ENCODE data around the gene RDH11.

RDH11 gene

GRCh38 chr14:67653651-67654280, 41.8 kb downstream of the RDH11 start:
- Mint-ChIP-seq H3K4me1 (ENCODE audit: low read depth in 2 of 2) (no peaks in the 10 kb centered on the region), H3K36me3 (ENCODE audit: insufficient read depth) (peaks cover 74% of the 10 kb centered on the region), H3K9me3 (no peaks in the 10 kb centered on the region), H3K27ac (no peak overlapping the region), H3K4me3 (no peak overlapping the region), H3K27me3 (no peaks in the 10 kb centered on the region)
- ATAC-seq (replicated peaks) (no peak), DNase-seq (no peak)

- Mint-ChIP-seq H3K4me1 (ENCODE audit: low read depth in 2 of 2) (no peaks in the 10 kb centered on the region), H3K4me3 (no peak overlapping the region), H3K36me3 (ENCODE audit: insufficient read depth) (peaks cover 58% of the 10 kb centered on the region), H3K9me3 (no peaks in the 10 kb centered on the region), H3K27ac (no peak overlapping the region), H3K27me3 (no peaks in the 10 kb centered on the region)
- DNase-seq (no peak), ATAC-seq (replicated peaks) (no peak)
Observed at GRCh38 chr14:67652189-67652588, 43.4 kb downstream of the RDH11 start.

DNA sequence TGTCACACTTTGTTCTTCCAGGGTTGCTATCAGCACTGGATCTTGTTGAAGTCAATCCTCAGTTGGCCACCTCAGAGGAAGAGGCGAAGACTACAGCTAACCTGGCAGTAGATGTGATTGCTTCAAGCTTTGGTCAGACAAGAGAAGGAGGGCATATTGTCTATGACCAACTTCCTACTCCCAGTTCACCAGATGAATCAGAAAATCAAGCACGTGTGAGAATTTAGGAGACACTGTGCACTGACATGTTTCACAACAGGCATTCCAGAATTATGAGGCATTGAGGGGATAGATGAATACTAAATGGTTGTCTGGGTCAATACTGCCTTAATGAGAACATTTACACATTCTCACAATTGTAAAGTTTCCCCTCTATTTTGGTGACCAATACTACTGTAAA, 44.9 kb downstream of the RDH11 start:
- Mint-ChIP-seq H3K36me3 (ENCODE audit: insufficient read depth) (peaks cover 43% of the 10 kb centered on the region), H3K27ac (peak overlapping the region in 1 of 2 donors; percentile 47), H3K9me3 (no peaks in the 10 kb centered on the region), H3K4me3 (no peak overlapping the region), H3K27me3 (no peaks in the 10 kb centered on the region), H3K4me1 (ENCODE audit: low read depth in 2 of 2) (no peaks in the 10 kb centered on the region)
- ATAC-seq (replicated peaks), result no peak
- DNase-seq, result no peak

DNA sequence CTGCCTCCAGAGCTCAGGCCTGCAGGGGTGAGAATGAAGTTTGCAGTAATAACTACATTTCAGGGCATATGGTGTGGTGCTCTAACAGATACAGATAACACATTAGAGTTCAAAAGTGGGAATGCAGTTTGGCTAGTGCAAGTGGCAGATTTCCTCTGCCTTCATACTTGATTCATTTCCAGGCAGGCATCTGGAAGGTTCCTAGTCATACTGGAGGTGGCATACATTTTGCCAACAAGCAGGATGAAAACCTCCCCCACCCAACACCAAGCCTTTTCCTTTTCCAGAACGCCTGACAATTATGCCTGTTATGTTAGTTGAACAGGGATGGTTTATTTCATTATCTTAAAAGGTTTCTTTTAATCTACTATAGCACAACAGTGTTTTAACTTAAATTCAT, 45.4 kb downstream of the RDH11 start:
- H3K4me3 Mint-ChIP-seq, result no peak overlapping the region
- peak overlapping the region; percentile 19 to 47 for H3K27ac Mint-ChIP-seq
- peaks cover 38% of the 10 kb centered on the region for H3K36me3 Mint-ChIP-seq (ENCODE audit: insufficient read depth)
- no peaks in the 10 kb centered on the region for H3K4me1 Mint-ChIP-seq (ENCODE audit: low read depth in 2 of 2)
- no peak for DNase-seq
- H3K27me3 Mint-ChIP-seq, result no peaks in the 10 kb centered on the region
- H3K9me3 Mint-ChIP-seq, result no peaks in the 10 kb centered on the region
- ATAC-seq (replicated peaks), result no peak

DNA sequence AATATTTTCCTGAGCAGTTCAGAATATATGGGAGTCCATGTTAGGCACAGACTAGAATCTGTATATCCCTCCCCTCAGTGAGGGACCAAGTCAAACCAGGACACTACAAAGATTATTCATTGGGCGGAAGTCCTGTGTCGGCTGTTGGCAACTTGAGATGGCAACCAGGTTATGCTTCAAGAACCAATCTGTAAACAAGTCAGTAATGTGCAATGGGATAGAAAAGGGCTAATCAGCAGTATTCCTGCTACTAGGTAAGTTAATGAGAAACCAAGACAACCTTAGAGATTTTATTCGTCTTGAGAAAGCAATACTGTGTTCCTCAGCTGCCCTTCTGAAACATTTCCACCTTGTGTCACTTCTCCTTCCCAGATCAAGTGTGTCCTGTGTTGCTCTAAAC, 49.4 kb downstream of the RDH11 start:
- H3K36me3 Mint-ChIP-seq (ENCODE audit: insufficient read depth), result peaks cover 13% of the 10 kb centered on the region
- H3K4me3 Mint-ChIP-seq, result no peak overlapping the region
- DNase-seq (no peak), ATAC-seq (replicated peaks) (no peak)
- no peaks in the 10 kb centered on the region for H3K9me3 Mint-ChIP-seq
- no peaks in the 10 kb centered on the region for H3K27me3 Mint-ChIP-seq
- H3K4me1 Mint-ChIP-seq (ENCODE audit: low read depth in 2 of 2), result peaks cover 4 to 5% of the 10 kb centered on the region in 2 donors
- peak overlapping the region in 1 of 2 donors; percentile 75 for H3K27ac Mint-ChIP-seq

GRCh38 chr14:67645414-67645813, 50.1 kb downstream of the RDH11 start:
- no peak for ATAC-seq (replicated peaks)
- no peak overlapping the region for H3K4me3 Mint-ChIP-seq
- no peak overlapping the region for H3K27ac Mint-ChIP-seq
- peaks cover 9% of the 10 kb centered on the region for H3K36me3 Mint-ChIP-seq (ENCODE audit: insufficient read depth)
- H3K9me3 Mint-ChIP-seq, result no peaks in the 10 kb centered on the region
- peaks cover 4 to 5% of the 10 kb centered on the region in 2 donors for H3K4me1 Mint-ChIP-seq (ENCODE audit: low read depth in 2 of 2)
- no peaks in the 10 kb centered on the region for H3K27me3 Mint-ChIP-seq
- DNase-seq, result no peak

DNA sequence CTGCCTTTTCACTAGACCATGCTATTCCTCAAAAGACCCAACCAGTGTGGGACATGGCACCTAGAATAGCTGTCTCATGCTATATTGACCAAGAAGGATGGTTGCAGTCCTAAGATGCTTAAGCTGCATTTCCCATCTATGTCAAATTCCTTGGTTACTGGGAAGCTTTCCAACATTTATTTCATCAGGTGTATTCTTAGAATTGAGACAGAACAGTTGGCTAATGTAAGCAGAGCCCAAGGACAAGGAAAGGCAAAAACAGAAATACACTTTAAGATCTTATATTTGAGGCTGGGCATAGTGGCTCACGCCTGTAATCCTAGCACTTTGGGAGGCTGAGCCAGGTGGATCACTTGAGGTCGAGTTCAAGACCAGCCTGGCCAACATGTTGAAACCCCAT, 51.1 kb downstream of the RDH11 start:
- DNase-seq, result no peak
- no peaks in the 10 kb centered on the region for H3K27me3 Mint-ChIP-seq
- peaks cover 4 to 5% of the 10 kb centered on the region in 2 donors for H3K4me1 Mint-ChIP-seq (ENCODE audit: low read depth in 2 of 2)
- peaks cover 3% of the 10 kb centered on the region for H3K36me3 Mint-ChIP-seq (ENCODE audit: insufficient read depth)
- no peak overlapping the region for H3K27ac Mint-ChIP-seq
- H3K9me3 Mint-ChIP-seq, result no peaks in the 10 kb centered on the region
- H3K4me3 Mint-ChIP-seq, result no peak overlapping the region
- ATAC-seq (replicated peaks), result no peak

DNA sequence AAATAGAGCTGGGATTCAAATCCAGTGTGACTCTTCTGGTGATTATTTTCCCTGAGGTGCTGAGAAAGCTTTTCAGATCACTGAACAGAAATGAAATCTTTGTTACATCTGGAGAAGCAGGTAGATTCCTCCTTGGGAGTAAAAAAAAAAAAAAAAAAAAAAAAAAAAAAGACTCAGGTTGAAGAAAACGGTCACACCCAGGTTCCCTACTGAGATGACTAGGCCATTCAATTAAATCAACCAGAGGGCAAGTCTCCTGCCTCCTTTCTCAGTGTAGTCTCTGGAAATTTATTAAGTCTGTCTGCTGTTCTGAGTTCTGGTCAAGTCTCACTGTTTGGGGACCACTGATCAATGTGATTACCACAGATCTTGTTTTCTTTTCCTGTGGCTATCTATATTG, 51.9 kb downstream of the RDH11 start:
- no peak for ATAC-seq (replicated peaks)
- Mint-ChIP-seq H3K4me1 (ENCODE audit: low read depth in 2 of 2) (peaks cover 4 to 5% of the 10 kb centered on the region in 2 donors), H3K36me3 (ENCODE audit: insufficient read depth) (peaks cover 3% of the 10 kb centered on the region), H3K4me3 (no peak overlapping the region), H3K27ac (peak overlapping the region; percentile 2 to 25), H3K9me3 (no peaks in the 10 kb centered on the region), H3K27me3 (no peaks in the 10 kb centered on the region)
- no peak for DNase-seq

DNA sequence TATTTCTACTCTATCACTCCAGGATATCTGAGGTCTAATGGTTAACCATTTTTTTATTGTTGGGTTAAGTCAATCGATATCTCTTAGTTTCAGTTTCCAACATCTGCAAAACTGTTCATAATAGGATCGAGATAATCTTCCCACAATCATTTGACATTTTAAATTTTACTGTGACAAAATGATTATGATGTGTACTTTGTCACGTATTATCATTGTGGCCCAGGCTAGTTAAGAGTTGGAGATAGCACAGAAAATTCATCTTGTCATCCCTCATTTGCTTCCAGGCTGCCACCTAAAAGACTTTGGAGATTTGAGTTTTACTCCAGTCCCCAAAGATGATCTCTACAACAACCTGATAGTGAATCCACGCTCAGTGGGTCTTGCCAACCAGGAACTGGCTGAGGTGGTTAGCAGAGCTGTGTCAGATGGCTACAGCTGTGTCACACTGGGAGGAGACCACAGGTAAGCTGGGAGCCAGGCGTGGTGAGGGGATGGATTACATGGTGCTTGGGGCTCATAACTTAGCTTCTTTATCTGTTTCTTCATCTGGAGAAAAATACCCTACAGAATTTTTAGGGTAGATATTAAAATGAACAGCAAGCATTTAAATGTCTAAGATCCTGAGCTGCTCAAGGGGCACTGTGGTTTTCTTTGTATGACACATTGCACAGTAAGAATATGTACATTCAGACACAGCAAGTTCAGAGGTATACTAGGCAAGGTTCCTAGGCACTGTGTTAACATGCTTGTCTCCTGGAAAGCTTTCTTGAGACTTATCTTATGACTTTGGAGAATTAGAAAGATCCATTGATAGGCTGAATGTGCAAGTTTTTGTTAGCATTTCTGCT, 53.4 kb downstream of the RDH11 start:
- H3K9me3 Mint-ChIP-seq, result no peaks in the 10 kb centered on the region
- DNase-seq (no peak), ATAC-seq (replicated peaks) (no peak)
- peaks cover 3% of the 10 kb centered on the region for H3K36me3 Mint-ChIP-seq (ENCODE audit: insufficient read depth)
- H3K4me1 Mint-ChIP-seq (ENCODE audit: low read depth in 2 of 2), result peaks cover 4 to 5% of the 10 kb centered on the region in 2 donors
- H3K27ac Mint-ChIP-seq, result peak overlapping the region; percentile 31 to 85
- H3K27me3 Mint-ChIP-seq, result no peaks in the 10 kb centered on the region
- no peak overlapping the region for H3K4me3 Mint-ChIP-seq

- DNase-seq (no peak), ATAC-seq (replicated peaks) (no peak)
- Mint-ChIP-seq H3K36me3 (ENCODE audit: insufficient read depth) (peaks cover 3% of the 10 kb centered on the region), H3K27ac (no peak overlapping the region), H3K9me3 (no peaks in the 10 kb centered on the region), H3K4me3 (no peak overlapping the region), H3K27me3 (no peaks in the 10 kb centered on the region), H3K4me1 (ENCODE audit: low read depth in 2 of 2) (peaks cover 4 to 5% of the 10 kb centered on the region in 2 donors)
Observed at GRCh38 chr14:67641480-67641879, 54.1 kb downstream of the RDH11 start.

GRCh38 chr14:67638642-67639041, 56.9 kb downstream of the RDH11 start:
- Mint-ChIP-seq H3K9me3 (no peaks in the 10 kb centered on the region), H3K4me3 (no peak overlapping the region), H3K36me3 (ENCODE audit: insufficient read depth) (peaks cover 3% of the 10 kb centered on the region), H3K4me1 (ENCODE audit: low read depth in 2 of 2) (peaks cover 4 to 5% of the 10 kb centered on the region in 2 donors), H3K27ac (no peak overlapping the region), H3K27me3 (no peaks in the 10 kb centered on the region)
- DNase-seq (no peak), ATAC-seq (replicated peaks) (no peak)

- H3K27ac Mint-ChIP-seq, result no peak overlapping the region
Observed at GRCh38 chr14:67636361-67636919, 59.1 kb downstream of the RDH11 start.

GRCh38 chr14:67633451-67634147, 62.0 kb downstream of the RDH11 start:
- ATAC-seq (replicated peaks) (no peak), DNase-seq (no peak)
- H3K4me1 Mint-ChIP-seq (ENCODE audit: low read depth in 2 of 2), result no peaks in the 10 kb centered on the region
- H3K9me3 Mint-ChIP-seq, result no peaks in the 10 kb centered on the region
- peaks cover 3% of the 10 kb centered on the region for H3K36me3 Mint-ChIP-seq (ENCODE audit: insufficient read depth)
- H3K27ac Mint-ChIP-seq, result no peak overlapping the region
- H3K4me3 Mint-ChIP-seq, result no peak overlapping the region
- H3K27me3 Mint-ChIP-seq, result no peaks in the 10 kb centered on the region

More at GRCh38 chr14:67636361-67636919, 59.1 kb downstream of the RDH11 start:
- Mint-ChIP-seq H3K4me1 (ENCODE audit: low read depth in 2 of 2) (no peaks in the 10 kb centered on the region), H3K36me3 (ENCODE audit: insufficient read depth) (no peaks in the 10 kb centered on the region), H3K27me3 (no peaks in the 10 kb centered on the region), H3K9me3 (no peaks in the 10 kb centered on the region), H3K4me3 (no peak overlapping the region)
- no peak for ATAC-seq (replicated peaks)
- DNase-seq, result no peak

Data from effector memory CD8-positive, alpha-beta T cell (primary cell).